HG02840 (cell line): ENCODE measurements around the gene CYB5D1.
A peak's percentile ranks its signal among the peaks of the same experiment; 100 is the strongest.

Experiments
- ATAC-seq: cut with Tn5 transposase; IDR thresholded peaks from one replicate; pipeline ENCODE4 v1.9.1; 2021; ENCODE audit warnings: mild to moderate bottlenecking, moderate library complexity, moderate number of reproducible peaks; ENCODE audit not compliant: unreplicated experiment, low FRiP score

The CYB5D1 gene

DNA sequence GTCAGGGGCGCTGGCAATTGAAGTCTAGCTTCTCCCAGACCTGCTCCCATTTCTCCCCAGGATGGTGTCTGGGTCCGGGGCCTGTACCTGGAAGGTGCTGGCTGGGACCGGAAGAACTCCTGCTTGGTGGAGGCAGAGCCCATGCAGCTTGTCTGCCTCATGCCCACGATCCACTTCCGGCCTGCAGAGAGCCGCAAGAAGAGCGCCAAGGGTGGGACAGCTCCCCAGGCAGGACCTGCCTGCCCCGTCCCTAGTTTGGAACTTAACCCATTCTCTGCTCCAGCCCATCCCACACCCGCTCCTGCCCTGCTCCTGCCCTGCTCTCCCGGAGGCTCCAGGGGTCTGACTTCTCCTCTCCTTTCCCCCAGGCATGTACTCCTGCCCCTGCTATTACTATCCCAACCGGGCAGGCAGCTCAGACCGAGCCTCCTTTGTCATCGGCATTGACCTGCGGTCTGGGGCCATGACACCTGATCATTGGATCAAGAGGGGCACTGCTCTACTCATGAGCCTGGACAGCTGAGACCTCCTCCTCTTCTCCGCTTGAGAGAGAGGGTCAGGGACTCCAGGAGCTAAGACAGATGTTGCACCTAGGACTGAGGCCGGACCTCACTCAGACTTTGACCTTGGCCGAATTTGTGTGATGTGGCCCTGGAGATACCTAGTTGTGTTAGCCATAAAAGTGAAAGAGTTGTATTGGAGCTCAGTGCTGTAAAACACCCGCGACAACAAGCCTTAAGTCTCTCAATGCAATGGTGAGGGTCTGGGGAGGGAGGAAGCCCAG is 24.6 kb upstream of the CYB5D1 start:
- no peak for ATAC-seq

DNA sequence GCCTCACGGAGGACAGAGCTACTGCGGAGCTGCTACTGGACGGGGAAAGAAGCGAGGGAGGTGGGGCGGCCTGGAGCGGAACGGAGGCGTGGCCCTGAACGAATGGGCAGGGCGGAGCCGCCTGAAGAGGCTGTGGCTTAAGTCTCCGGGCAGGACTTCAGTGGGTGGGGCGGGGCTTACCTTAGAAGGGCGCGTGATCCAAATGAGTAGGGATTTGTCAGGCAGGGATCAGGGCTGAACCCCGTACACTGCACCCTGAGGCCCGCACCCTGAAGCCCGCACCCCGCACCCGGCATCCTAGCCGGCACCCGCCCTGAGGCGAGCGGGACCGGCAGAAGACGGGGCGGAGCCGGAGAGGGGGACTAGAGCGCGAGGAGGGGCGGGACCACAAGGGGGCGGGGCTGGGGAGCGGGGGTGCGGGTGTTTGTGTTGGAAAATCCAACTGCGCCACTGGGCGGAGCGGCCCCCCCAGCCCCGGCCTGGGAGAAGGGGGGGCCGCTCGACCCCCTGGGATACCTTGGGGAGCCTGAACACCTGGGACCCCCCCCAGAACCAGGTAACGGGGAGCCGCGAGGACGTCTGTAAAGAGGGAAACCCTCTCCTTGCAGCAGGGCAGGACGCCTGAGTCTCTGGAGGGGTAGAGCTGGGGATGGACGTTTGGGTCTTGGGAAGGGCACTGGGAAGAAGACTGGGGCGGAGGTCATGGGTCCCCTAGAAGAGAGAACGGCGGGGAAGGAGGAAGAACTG is 23.8 kb upstream of the CYB5D1 start, which contains the start of gene KDM6B:
Gene KDM6B, plus strand, starts transcription at position 423 of the 747 bp plus-strand sequence. CDS start 11,338 bp downstream, outside the sequence.
- ATAC-seq = peak; percentile 40

DNA sequence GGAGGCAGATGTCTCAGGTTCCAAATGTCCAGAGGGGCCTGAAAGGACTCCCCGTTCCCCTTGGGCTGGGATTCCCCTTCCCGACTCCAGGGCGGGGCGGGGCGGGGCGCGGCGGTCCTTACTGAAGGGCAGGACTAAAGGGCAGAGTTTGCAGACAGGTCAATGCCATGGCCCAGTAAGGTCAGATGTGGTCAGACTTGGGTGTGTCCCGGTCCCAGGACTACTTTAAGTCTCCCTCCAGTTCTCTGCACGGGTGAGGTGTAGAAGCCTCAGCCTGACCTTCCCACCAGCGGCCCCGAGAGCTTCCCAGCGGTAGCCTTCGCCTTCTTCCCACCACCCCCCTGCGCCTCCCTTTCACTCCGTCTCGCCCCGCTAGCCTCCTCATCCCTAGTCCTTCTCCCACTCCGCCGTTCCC is 23.3 kb upstream of the CYB5D1 start:
- ATAC-seq = no peak

DNA sequence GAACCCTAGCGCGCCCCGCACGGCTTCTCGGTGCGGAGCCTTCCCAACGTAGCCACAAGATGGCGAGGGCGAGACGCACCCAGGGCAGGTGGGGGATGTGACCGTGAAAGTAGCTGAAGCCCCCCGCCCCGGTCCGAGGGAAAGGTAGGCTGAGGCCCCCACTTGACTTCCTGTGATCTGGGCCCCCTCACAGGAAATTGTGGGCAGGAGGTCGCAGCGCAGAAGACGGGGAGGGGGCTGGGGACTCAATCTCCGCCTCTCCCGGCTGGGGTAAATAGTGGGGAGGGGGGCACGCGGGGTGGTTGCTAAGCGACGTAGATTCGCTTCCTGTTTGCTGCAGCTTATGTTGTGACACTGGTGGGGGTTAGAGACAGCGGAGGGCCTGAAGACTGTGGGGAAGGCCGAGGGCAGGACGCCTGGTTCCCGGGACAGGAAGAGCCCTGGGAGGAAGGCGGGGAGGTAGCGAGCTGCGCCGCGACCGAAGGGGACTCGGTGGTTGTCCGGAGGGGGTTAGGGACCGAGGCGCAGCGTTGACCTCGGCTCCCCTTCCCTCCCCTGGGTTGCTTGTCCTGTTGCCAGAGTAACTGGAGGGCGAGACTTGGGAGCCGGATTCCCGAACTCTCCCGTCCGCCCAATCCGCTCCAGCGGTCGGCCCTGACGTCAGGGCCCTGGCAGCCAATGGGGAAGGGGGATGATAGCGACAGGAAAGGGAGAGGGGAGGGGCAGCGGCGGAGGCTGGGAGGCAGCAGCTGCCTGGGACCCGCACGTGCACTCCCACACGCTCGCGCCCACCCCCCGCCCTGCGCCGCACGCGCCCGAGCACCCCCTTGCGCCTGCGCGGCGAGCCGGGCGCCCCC is 22.6 kb upstream of the CYB5D1 start:
- ATAC-seq = peak; percentile 53

DNA sequence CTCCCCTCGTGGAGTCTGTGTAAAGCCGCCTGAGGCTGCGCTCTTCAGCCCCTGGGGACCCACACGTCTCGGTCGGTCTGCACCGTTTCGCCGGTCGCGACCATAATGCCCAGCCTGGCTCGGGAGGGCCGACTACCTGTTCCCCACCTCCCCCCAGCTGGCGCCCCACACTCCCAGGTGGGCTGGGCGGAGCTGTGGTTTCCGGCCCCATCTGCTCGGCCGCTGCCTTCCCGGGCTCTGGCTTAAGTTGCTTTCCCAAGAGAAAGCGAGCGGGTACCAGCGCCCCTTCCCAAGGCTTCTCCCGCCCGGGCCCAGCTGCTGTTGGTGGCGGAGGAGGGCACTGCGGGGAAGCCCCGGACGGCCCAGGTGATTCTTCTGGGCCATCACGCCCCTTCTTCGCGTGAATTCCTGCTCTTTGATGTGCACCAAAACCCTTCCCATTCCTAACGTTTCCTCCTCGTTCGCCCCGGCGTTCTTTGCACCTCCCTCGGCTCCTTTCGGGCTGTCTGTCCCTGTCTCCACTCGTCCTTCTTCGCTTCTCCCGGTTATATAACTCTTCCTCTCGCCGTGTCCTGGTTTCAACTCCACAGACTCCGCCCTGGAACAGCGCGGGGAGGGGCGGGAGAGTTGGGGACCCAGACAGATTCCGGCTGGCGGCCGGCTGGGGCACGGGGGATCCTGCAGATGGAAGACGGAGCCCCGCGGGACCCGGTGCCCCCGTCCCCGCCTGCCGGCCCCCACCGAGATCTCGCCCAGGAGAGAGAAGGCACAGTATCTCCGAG is 21.8 kb upstream of the CYB5D1 start:
- ATAC-seq = no peak

DNA sequence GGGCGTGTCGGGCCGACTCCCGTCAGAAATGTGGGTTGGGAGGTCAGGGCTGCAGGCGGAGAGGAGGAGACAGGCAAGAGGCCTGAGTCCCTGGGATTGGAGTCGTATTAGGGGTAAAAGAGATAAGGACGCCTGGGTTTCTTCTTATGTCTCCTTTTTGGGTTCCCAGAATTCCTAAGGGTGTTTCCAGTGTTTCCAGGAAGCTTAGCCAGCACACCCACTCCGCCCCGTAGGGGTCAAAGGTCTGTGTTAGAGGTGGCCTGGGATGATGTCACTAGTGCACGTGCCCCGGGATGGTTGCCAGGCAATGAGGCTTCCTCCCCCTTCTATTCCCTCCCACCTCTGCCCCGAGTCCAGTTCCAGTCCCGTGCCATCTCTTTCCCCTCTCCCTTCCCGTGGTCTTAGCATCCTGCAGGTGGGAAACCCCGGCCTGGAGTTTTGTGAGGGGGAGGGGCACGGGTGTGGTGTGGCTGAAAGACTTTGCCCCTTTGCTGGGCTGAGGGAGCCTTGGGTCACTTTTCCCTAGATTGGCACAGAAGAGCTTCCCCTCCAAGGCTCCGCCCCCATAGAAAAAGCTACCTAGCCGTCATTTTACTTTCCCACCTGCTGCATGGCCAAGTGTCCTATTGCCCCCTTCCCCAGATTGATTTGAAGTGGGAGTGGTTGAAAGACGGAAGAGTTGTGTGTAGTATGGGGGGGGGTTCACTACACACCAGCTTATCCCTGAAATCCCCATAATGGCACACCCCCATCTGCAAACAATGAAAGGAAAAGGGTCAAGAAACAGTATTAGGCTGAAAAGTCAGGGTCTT is 21.0 kb upstream of the CYB5D1 start:
- no peak for ATAC-seq

DNA sequence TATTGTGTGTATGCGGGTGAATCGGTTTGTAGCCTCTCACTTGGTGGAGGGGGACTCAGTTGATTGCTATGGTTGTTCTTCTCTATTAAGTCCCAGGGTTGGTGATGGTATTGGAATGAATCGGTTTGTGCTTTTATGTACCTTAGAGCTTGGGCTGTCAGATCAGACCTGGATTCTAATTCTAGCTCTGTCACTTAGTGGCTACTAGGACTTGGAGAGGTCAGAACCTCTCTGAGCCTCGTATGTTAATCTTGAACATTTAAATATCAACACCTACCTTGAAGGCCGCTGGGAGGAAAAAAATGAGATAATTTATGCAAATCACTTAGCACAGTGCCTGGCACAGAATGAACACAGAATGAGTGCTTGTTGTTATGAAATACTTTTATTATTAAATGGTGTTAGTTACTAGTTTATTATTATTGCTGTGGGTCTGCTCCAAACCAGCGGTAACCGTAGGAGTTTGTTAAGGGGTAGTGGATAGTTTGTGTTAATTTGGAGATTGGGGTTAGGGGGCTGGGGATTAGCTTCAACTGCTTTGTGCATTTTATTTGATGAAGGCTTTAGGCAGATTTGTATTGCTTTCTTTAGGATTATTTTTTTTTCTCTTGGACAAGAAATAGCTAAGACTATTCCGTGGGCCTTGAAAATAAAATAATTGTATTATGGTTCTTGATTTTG is 20.3 kb upstream of the CYB5D1 start:
- ATAC-seq = no peak

DNA sequence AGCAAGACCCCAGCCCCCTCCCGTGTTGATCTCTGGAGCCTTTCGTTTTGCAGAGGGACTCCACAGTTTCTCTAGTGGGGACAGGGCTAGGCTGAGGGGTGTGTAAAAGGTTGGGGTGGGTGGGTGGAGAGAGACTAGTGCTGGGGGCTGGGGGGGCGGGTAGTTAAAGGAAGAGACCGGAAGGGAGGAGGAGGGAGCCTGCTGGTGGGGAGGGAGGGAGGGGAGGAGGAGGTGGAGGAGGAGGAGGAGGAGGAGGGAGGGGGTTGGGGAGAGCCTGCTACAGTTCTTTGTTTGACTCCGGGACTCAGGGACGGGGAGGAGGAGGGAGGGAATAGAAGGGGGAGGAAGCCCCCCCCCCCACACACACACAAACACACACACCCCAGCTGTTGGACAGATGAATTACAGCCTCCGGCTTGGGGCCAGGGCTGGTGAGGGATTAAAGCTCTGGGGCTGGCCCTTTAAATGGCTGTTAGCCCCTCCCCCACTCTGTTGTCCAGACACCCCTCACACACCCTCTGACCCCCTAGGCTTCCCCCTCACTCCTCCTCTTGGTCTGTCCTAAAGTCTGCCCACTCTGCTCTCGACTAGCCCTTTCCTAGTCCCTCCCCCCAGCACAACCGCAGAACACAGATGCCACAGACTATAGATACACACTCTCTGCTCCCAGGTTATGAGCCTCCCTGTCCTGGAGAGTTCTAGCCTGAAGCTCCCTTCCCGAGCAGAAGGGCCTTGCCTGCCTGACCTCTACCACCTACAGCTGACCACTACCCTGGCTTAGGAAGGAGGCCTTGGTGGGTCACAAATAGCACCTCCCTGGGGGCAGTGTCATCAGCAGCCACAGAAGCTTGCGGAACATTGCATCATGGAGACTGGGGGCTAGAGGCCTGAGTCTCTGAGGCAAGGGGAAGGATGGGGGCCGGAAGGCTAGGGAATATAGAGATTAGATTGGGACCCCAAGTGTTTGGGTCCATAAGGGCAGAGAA is 19.4 kb upstream of the CYB5D1 start:
- ATAC-seq = no peak

DNA sequence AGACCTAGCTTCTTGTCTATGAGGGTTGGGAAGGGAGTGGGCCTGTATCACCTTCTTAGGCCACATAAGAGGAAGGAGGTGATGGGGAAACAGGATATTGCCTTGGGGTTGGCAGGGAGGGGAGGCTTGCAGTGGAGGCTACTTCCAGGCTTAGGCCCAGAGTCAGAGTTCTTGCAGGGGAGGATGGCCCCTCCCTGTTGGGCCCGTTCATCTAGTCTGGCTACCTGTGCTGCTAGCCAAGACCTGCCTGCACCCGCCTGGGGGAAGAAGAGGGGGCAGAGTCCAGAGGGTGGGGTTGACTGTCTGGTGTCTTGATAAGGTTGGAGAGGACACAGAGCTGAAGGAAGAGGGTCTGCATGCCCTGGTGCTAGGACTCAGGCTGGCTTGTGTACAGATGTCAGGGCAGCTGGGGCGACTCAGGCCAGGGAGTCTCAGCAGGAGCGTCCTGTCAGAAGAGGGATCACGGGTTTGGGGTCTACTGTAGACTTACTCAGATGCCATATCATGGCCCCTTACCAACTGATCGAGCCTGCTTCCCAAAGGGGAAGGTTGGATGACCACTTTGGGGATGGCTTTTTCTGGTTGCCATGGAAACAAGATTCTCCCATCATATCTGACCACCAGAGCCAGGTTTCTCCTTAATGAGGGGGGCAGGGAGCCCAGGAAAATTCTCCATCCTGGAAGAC is 18.5 kb upstream of the CYB5D1 start:
- no peak for ATAC-seq

DNA sequence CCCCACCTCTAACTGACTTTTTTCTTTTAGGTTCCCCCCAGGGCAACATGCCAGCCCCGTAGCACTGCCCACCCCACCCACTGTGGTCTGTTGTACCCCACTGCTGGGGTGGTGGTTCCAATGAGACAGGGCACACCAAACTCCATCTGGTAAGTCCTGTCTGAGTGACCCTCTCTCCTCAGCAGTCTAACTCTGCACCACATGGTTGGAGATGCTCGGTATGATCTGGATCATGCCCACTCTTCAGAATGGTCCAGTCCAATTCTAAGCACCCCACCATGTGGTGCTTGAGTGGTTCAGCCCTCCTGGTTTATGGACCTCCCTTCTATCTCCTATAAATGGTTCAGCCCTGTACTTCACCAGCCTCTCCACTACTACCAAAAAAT is 17.9 kb upstream of the CYB5D1 start:
- ATAC-seq = no peak

DNA sequence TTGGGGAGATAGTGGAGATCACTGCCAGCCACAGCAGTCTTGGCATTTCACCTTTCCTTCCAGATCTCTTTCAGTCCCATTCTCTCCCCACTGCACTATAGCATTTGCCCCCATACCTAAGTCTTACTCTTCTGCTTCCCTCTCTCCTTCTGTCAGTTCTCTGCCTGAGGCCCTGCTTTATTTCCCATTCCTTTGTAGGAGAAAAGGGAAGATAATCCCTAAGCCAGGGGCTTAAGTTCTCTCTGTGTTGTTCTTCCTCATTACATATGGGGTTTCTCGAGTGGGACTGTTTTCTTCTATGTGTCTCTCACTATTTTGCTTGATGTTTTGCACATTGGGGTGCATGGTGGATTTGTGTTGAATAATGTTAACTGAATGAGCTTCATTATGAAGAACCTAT is 17.4 kb upstream of the CYB5D1 start:
- no peak for ATAC-seq

DNA sequence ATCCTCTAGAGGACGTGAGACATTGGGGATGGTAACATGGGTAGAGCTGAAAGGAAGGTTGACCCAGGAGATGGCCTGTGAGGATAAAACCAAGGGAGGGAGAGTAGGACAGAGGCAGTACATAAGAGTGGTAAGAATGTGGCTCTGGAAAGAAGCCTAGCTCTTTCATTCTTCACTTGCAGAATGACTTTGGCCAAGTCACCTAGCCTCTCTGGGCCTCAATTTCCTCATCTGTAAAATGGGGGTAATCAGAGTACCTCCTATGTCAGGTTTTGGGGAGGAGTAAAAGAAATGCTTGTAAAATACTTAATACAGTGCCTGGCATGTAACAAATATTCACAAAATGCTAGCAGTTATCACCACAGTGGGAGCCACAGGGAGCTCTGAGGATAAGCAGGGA is 16.9 kb upstream of the CYB5D1 start:
- no peak for ATAC-seq

DNA sequence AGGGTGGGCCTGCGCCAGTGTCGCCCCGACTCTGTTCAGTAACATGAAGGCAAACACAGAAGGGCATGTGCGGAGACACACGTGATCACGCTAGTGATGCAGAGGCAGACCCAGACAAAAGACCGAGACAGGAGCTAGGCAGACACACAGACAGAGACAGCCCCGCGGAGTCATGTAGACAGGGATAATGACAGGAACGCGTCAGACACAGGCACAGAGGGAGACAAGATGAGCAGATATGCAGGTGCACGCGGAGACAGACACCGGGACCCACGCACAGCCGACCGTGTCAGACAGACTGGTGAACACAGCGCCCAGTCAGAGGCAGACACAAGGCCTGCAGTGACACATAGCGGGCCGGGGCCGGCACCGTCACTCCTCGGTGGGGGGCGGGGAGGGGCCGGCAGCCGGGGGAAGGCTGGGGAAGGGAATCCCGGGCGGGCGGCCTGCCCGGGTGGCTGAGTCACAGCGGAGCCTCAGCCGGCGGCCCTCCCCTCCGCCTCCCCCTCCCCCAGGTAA is 16.3 kb upstream of the CYB5D1 start:
- peak; percentile 2 for ATAC-seq

DNA sequence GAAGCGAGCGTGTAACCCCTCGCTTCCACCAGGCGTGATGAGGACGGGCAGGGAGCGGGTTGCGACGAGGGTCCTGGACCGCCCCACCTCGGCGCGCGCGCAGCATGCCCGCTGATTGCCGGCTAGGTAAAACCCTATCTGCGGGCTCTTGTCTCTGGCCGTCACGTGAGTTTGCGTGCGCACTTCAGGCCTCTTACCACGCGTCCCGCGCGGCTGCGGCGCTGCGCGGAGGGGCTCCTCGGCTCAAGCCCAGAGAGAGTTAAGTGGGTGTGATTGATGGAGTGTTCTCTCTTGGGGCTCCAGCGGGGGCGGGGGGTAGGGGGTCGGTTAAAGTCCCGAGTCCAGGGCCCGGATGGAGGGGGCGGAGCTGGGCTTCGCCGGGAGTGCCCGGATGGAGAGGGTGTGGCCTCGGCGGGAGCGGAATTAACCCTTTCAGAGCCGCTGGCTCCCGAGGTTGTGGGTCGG is 15.9 kb upstream of the CYB5D1 start:
- peak; percentile 27 for ATAC-seq

DNA sequence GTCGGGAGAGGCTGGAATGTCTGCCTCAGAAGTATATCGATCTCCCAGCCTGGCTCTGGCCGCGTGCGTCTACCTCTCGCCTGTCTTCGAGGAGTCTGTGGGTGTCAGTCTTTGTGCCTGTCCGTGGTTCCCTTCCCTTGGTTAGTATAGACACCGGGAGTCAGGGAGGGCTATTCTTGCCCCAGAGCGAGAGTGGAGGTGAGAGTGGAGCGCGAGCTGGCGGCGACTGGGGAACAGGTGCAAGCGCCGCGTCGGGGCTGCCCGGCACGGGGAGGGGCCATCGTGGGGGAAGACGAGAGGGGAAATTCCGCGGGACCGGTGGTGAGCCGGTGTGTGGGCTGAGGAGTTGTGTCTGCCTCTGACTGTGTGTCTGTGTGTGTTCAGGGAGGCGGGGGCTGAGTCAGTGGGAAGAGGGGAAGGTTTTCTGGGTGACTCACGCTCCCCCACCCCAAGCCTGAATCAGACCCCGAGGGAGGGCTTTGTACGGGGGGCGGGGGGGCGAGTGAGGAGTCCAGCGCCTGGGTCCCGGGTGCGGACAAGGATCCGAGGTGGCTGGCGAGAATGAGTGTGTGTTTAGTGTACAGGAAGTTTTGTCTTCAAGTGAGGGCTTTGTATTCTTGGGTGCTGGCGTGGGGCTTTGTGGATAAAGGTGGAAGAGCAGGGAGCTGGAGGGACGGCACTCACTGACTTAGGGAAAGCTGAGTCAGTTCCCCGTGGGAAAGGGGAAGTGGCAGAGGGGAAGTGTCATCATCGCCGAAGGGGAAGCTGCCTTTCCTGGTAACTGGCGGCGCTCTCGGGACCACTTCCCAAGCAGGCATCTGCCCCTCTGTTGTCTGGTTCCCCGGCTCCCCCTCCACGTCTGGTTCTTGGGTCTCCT is 15.2 kb upstream of the CYB5D1 start:
- peak; percentile 27 for ATAC-seq

DNA sequence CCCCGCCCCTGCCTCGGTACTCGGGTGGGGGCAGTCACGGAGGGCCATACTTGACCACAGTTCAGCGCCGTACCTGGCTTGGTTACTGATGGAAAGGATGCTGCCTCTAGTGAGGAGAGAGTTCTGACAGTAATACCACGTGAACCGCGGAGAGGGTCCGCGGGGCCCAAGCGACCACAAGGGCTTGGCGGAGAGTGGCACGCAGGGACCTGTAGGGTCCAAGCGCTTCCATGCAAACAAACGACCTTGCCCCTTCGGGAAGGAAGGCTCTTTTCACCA is 14.6 kb upstream of the CYB5D1 start:
- peak; percentile 3 for ATAC-seq
